Fibroblast of lung (primary cell): ENCODE data around the gene NUP160. TPM values are rescaled to one million over a fixed set of nuclear protein-coding genes. Genes with fewer than 3 reads are reported as not detected.
A peak's percentile ranks its signal among the peaks of the same experiment; 100 is the strongest.

ENCODE experiments used
- DNase-seq, 2 donors: peaks; one replicate each; pipeline versions ENCODE4 v3.0.0 to v3.0.0-alpha.2; 2010; ENCODE audit warnings: low read depth in 2 of 2
- H2AFZ ChIP-seq: 2 replicates; pipeline ENCODE4 v1.5.1; 2012; ENCODE audit warnings: low read length, control low read depth, inconsistent platforms
- H3K27ac ChIP-seq: 2 replicates; pipeline ENCODE4 v1.5.1; 2011; ENCODE audit warnings: low read length, control low read depth; ENCODE audit not compliant: insufficient read depth
- H3K27me3 ChIP-seq: 2 replicates; pipeline ENCODE4 v1.5.1; 2011; ENCODE audit warnings: mild to moderate bottlenecking, low read length; ENCODE audit not compliant: control insufficient read depth, insufficient read depth
- H3K36me3 ChIP-seq: 2 replicates; pipeline ENCODE4 v1.5.1; 2011; ENCODE audit warnings: low read length; ENCODE audit not compliant: control insufficient read depth, insufficient read depth
- H3K4me1 ChIP-seq: 2 replicates; pipeline ENCODE4 v1.5.1; 2011; ENCODE audit warnings: low read length; ENCODE audit not compliant: control insufficient read depth, insufficient read depth; ENCODE audit errors: extremely low read depth
- H3K4me2 ChIP-seq: 2 replicates; pipeline ENCODE4 v1.5.1; 2011; ENCODE audit warnings: low read length, control low read depth; ENCODE audit not compliant: insufficient read depth; ENCODE audit errors: extremely low read depth
- H3K4me3 ChIP-seq, 4 experiments: fragments of 200-600 bp in 1 of 4; sonication (generic) in 1 of 4; replicated peaks in 1 of 4; 2 replicates each; pipeline ENCODE4 v1.5.1; 2011 to 2016; ENCODE audit warnings: low read length in 4 of 4, low read depth in 3 of 4, mild to moderate bottlenecking in 3 of 4, control low read depth in 2 of 4, inconsistent platforms in 1 of 4, mixed read lengths in 1 of 4; ENCODE audit not compliant: insufficient read depth in 1 of 4; ENCODE audit errors: control extremely low read depth in 1 of 4
- H3K79me2 ChIP-seq: 2 replicates; pipeline ENCODE4 v1.5.1; 2012; ENCODE audit warnings: mild to moderate bottlenecking, low read length, inconsistent platforms; ENCODE audit not compliant: control insufficient read depth, insufficient read depth
- H3K9ac ChIP-seq: 2 replicates; pipeline ENCODE4 v1.5.1; 2011; ENCODE audit warnings: mild to moderate bottlenecking, low read length, control low read depth; ENCODE audit not compliant: insufficient read depth
- H3K9me3 ChIP-seq: 2 replicates; pipeline ENCODE4 v1.5.1; 2012; ENCODE audit warnings: low read depth, low read length; ENCODE audit not compliant: control insufficient read depth, insufficient read depth
- H4K20me1 ChIP-seq: 2 replicates; pipeline ENCODE4 v1.5.1; 2011; ENCODE audit warnings: low read length; ENCODE audit not compliant: control insufficient read depth, insufficient read depth; ENCODE audit errors: extremely low read depth
- EZH2 ChIP-seq: IDR thresholded peaks from 2 replicates; pipeline ENCODE4 v1.5.1; 2012; ENCODE audit warnings: low read length, control low read depth, mild to moderate bottlenecking; ENCODE audit errors: missing control alignments
- polyA plus RNA-seq, 2 donors: library from polyadenylated mRNA; depleted of rRNA in 1 of 2; stranded (reverse) in 1 of 2; unstranded in 1 of 2; fragments of >200 nt; gene quantifications; 2 replicates each; pipeline ENCODE4 v1.2.1, GENCODE V29; 2011 to 2012; ENCODE audit warnings: missing spikeins in 1 of 2
- total RNA-seq: library from RNA; depleted of rRNA; stranded (reverse); fragments of >200 nt; gene quantifications from 2 replicates; pipeline ENCODE4 v1.2.1, GENCODE V29; 2014
- TF ChIP-seq, protein P1 (sequence below), 2 donors: IDR thresholded peaks in 1 of 2; conservative IDR thresholded peaks in 1 of 2; 1 replicate in 1 of 2; 2 replicates in 1 of 2; pipeline ENCODE4 v1.5.1; 2011 to 2012; ENCODE audit warnings: low read length in 2 of 2, control low read depth in 1 of 2, inconsistent platforms in 1 of 2, low read depth in 1 of 2, mild to moderate bottlenecking in 1 of 2

NUP160 gene
- total and polyA plus RNA-seq, 2 donors (not counting 1 experiment from before 2014, with no cell fraction given) = 25.8 to 25.9 TPM

DNA sequence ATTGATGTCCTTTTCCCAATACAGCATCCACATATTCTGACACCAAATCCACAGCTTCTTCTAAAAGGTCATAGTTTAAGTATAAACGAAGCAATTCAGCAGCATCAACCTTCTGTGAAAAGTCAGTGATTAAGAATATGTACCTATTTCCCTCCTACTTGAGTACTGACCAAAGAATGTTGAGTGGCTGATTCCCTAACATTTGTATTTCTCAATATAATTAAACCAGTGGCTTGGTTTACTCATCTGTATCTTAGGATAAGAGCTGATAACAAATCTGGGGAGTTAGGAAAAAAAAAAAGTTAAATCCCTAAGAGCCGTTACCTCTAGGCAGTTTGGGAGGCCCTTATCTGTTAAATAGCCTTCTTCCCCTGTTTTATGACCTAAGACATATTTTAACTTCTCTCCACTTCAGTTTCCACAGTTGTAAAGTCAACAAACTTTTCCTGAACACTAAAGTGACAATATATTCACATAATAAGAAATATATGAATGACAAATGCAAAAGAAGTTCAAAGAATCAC, 65.0 kb downstream of the NUP160 start:
- Histone ChIP-seq H3K27ac (no peak overlapping the region), H3K27me3 (no peaks in the 10 kb centered on the region), H2AFZ (no peak overlapping the region), H3K36me3 (peaks cover 13% of the 10 kb centered on the region), H3K9me3 (no peaks in the 10 kb centered on the region), H4K20me1 (no peaks in the 10 kb centered on the region), H3K4me1 (no peaks in the 10 kb centered on the region), H3K9ac (no peak overlapping the region), H3K4me2 (no peak overlapping the region), H3K79me2 (no peaks in the 10 kb centered on the region), H3K4me3 (no peak overlapping the region)
- peak in 1 of 2 donors; percentile 6 for DNase-seq
- TF ChIP-seq EZH2 = no peak
- TF ChIP-seq, protein P1, sequence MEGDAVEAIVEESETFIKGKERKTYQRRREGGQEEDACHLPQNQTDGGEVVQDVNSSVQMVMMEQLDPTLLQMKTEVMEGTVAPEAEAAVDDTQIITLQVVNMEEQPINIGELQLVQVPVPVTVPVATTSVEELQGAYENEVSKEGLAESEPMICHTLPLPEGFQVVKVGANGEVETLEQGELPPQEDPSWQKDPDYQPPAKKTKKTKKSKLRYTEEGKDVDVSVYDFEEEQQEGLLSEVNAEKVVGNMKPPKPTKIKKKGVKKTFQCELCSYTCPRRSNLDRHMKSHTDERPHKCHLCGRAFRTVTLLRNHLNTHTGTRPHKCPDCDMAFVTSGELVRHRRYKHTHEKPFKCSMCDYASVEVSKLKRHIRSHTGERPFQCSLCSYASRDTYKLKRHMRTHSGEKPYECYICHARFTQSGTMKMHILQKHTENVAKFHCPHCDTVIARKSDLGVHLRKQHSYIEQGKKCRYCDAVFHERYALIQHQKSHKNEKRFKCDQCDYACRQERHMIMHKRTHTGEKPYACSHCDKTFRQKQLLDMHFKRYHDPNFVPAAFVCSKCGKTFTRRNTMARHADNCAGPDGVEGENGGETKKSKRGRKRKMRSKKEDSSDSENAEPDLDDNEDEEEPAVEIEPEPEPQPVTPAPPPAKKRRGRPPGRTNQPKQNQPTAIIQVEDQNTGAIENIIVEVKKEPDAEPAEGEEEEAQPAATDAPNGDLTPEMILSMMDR (conservative IDR thresholded peaks at IDR 0.05 in 1 of 2, IDR thresholded peaks at IDR 0.05 in 1 of 2; ENCODE audit: low read depth in 1 of 2, low read length in 2 of 2) = no peak

DNA sequence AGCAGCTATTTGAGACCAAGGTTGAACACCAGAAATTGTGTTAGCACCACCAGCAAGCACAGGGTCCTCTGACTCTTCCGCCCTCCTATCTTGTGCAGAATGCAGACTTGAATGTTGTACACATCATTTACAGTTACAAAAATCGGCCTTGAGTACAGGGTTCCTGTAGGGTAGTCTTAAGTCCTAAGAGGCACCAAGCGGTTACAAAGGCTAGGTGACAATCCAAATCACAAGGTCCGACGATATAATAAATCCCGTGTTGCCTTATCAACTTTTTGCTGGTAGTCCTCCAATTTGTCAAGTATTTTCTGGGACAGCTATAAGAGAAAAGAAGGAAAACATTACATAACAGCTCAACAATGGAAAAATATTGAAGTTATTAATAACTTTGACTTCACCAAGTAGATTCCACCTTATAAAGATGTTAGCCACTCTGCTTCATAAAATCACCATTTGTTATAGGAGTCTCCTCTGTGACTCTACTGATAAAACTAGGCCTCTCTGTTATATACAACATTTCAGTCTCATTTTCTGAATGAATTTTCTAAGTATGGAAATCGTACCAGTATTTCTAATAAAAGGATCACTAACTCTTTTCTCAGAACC, 69.2 kb downstream of the NUP160 start:
- H3K36me3 ChIP-seq = peaks cover 15% of the 10 kb centered on the region
- H3K4me2 ChIP-seq = no peak overlapping the region
- H2AFZ ChIP-seq = no peak overlapping the region
- DNase-seq = no peak
- TF ChIP-seq, protein P1 (conservative IDR thresholded peaks at IDR 0.05 in 1 of 2, IDR thresholded peaks at IDR 0.05 in 1 of 2; ENCODE audit: low read depth in 1 of 2, low read length in 2 of 2) = no peak
- no peak for TF ChIP-seq EZH2
- H3K79me2 ChIP-seq = no peaks in the 10 kb centered on the region
- H3K9me3 ChIP-seq = no peaks in the 10 kb centered on the region
- no peaks in the 10 kb centered on the region for H3K27me3 ChIP-seq
- H3K4me1 ChIP-seq = no peaks in the 10 kb centered on the region
- no peak overlapping the region for H3K27ac ChIP-seq
- no peak overlapping the region for H3K4me3 ChIP-seq
- no peak overlapping the region for H3K9ac ChIP-seq
- H4K20me1 ChIP-seq = no peaks in the 10 kb centered on the region

DNA sequence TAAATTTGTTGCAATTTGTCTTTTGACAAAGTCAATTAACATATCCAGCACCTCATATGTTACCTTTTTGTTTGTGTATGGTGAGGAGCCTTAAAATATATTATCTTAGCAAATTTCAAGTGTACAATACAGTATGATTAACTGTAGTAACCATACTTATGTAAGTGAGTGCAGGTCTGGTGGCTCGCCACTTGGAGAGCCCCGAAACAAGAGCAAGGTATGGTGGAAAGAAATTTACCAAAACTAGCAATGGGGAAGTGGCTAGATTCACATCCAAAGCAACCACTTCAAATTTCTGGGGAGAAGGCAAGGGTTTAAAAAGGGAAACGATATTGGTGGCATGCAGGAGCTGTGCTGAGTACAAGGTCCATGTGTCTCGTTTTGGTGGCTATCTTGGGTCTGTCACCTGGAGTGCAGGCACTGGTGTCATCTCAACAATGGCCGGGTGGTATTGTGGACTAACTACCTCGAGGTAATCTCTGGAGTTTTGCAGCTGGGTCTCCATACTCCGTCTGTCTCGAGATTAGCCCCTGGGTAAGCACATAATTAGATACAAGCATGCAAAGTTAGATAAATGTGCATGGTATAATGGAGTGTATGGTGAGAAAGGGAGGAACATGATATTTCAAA, 72.8 kb downstream of the NUP160 start:
- Histone ChIP-seq H3K9me3 (no peaks in the 10 kb centered on the region), H3K9ac (no peak overlapping the region), H3K4me1 (no peaks in the 10 kb centered on the region), H3K4me2 (no peak overlapping the region), H3K4me3 (no peak overlapping the region), H3K79me2 (no peaks in the 10 kb centered on the region), H3K36me3 (peaks cover 9% of the 10 kb centered on the region), H3K27me3 (no peaks in the 10 kb centered on the region), H4K20me1 (no peaks in the 10 kb centered on the region), H2AFZ (no peak overlapping the region), H3K27ac (no peak overlapping the region)
- TF ChIP-seq EZH2 = no peak
- TF ChIP-seq, protein P1 (conservative IDR thresholded peaks at IDR 0.05 in 1 of 2, IDR thresholded peaks at IDR 0.05 in 1 of 2; ENCODE audit: low read depth in 1 of 2, low read length in 2 of 2) = no peak
- DNase-seq = no peak
